Measurements from ENCODE around the gene DHX8.
A peak's percentile ranks its signal among the peaks of the same experiment; 100 is the strongest.
"Not testable (repeated sequence)": the region's sequence is repeated elsewhere in the genome, so short reads cannot be mapped to it uniquely, and the experiment has no call there.

The DHX8 gene

GRCh38 chr17:43463241-43463640 is 20.5 kb upstream of the DHX8 start:
- DNase-seq, result no peak

- DNase-seq, result no peak
Observed at GRCh38 chr17:43464046-43464445, 19.7 kb upstream of the DHX8 start.

GRCh38 chr17:43465049-43465448 is 18.7 kb upstream of the DHX8 start:
- DNase-seq, result no peak

GRCh38 chr17:43467981-43468581 is 15.7 kb upstream of the DHX8 start:
- DNase-seq, result peak; percentile 88

GRCh38 chr17:43468691-43469139 is 15.1 kb upstream of the DHX8 start:
- no peak for DNase-seq

- no peak for DNase-seq
Observed at GRCh38 chr17:43469145-43469544, 14.6 kb upstream of the DHX8 start.

GRCh38 chr17:43471585-43472160 is 12.1 kb upstream of the DHX8 start:
- no peak for DNase-seq

GRCh38 chr17:43475494-43476089 is 8.2 kb upstream of the DHX8 start:
- DNase-seq, result no peak

GRCh38 chr17:43476306-43476705 is 7.5 kb upstream of the DHX8 start:
- not testable (repeated sequence) for DNase-seq

GRCh38 chr17:43477832-43478634 is 5.7 kb upstream of the DHX8 start:
- DNase-seq, result peak; percentile 75

- no peak for DNase-seq
Observed at GRCh38 chr17:43479948-43480347, 3.8 kb upstream of the DHX8 start.

GRCh38 chr17:43482103-43483012 is 1.4 kb upstream of the DHX8 start:
- DNase-seq, result no peak

- no peak for DNase-seq
Observed at GRCh38 chr17:43490621-43491020, 6.8 kb downstream of the DHX8 start.

- DNase-seq, result not testable (repeated sequence)
Observed at GRCh38 chr17:43509440-43509839, 25.7 kb downstream of the DHX8 start.

- DNase-seq, result not testable (repeated sequence)
Observed at GRCh38 chr17:43511199-43511598, 27.4 kb downstream of the DHX8 start.

GRCh38 chr17:43515656-43516055 is 31.9 kb downstream of the DHX8 start:
- DNase-seq, result no peak

- no peak for DNase-seq
Observed at GRCh38 chr17:43517161-43517560, 33.4 kb downstream of the DHX8 start.

- no peak for DNase-seq
Observed at GRCh38 chr17:43517615-43518386, 34.0 kb downstream of the DHX8 start.

GRCh38 chr17:43521389-43521788 is 37.6 kb downstream of the DHX8 start:
- no peak for DNase-seq

- DNase-seq, result peak; percentile 29
Observed at GRCh38 chr17:43524945-43525575, 41.3 kb downstream of the DHX8 start.
